ENCODE results near the gene REEP1.

- TF ChIP-seq, protein P1, sequence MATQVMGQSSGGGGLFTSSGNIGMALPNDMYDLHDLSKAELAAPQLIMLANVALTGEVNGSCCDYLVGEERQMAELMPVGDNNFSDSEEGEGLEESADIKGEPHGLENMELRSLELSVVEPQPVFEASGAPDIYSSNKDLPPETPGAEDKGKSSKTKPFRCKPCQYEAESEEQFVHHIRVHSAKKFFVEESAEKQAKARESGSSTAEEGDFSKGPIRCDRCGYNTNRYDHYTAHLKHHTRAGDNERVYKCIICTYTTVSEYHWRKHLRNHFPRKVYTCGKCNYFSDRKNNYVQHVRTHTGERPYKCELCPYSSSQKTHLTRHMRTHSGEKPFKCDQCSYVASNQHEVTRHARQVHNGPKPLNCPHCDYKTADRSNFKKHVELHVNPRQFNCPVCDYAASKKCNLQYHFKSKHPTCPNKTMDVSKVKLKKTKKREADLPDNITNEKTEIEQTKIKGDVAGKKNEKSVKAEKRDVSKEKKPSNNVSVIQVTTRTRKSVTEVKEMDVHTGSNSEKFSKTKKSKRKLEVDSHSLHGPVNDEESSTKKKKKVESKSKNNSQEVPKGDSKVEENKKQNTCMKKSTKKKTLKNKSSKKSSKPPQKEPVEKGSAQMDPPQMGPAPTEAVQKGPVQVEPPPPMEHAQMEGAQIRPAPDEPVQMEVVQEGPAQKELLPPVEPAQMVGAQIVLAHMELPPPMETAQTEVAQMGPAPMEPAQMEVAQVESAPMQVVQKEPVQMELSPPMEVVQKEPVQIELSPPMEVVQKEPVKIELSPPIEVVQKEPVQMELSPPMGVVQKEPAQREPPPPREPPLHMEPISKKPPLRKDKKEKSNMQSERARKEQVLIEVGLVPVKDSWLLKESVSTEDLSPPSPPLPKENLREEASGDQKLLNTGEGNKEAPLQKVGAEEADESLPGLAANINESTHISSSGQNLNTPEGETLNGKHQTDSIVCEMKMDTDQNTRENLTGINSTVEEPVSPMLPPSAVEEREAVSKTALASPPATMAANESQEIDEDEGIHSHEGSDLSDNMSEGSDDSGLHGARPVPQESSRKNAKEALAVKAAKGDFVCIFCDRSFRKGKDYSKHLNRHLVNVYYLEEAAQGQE (IDR thresholded peaks at IDR 0.05; ENCODE audit: insufficient read depth in 1 of 2, low read depth in 2 of 2, low read length in 2 of 2): no peak
- TF ChIP-seq TAF1 (IDR thresholded peaks at IDR 0.05; ENCODE audit: borderline replicate concordance, insufficient read depth, low read length): no peak
- TF ChIP-seq POLR2AphosphoS5 (IDR thresholded peaks at IDR 0.05; ENCODE audit: low read depth, low read length): no peak
Observed at GRCh38 chr2:86284987-86285386, 52.4 kb downstream of the REEP1 start.

Data from PFSK-1 (cell line).